ENCODE data around the gene AP3D1.

The AP3D1 gene

GRCh38 chr19:2084993-2085720 lies 66.2 kb downstream of the AP3D1 start:
- DNase-seq (ENCODE audit: low spot score), result no peak

- no peak for DNase-seq (ENCODE audit: low spot score)
Measured at GRCh38 chr19:2083174-2083854, 68.1 kb downstream of the AP3D1 start.

- DNase-seq (ENCODE audit: low spot score), result no peak
Measured at GRCh38 chr19:2081873-2082810, 69.2 kb downstream of the AP3D1 start.

- DNase-seq (ENCODE audit: low spot score), result no peak
Measured at GRCh38 chr19:2080336-2080988, 70.9 kb downstream of the AP3D1 start.

- DNase-seq (ENCODE audit: low spot score), result no peak
Measured at GRCh38 chr19:2079865-2080301, 71.5 kb downstream of the AP3D1 start.

GRCh38 chr19:2079076-2079864 lies 72.1 kb downstream of the AP3D1 start:
- no peak for DNase-seq (ENCODE audit: low spot score)

- no peak for DNase-seq (ENCODE audit: low spot score)
Measured at GRCh38 chr19:2077833-2078619, 73.3 kb downstream of the AP3D1 start.

GRCh38 chr19:2077398-2077797 lies 74.0 kb downstream of the AP3D1 start:
- DNase-seq (ENCODE audit: low spot score), result no peak

- DNase-seq (ENCODE audit: low spot score), result no peak
Measured at GRCh38 chr19:2076526-2076944, 74.8 kb downstream of the AP3D1 start.

- no peak for DNase-seq (ENCODE audit: low spot score)
Measured at GRCh38 chr19:2072757-2073551, 78.4 kb downstream of the AP3D1 start.

- no peak for DNase-seq (ENCODE audit: low spot score)
Measured at GRCh38 chr19:2070986-2071673, 80.2 kb downstream of the AP3D1 start.

GRCh38 chr19:2070436-2070827 lies 80.9 kb downstream of the AP3D1 start:
- DNase-seq (ENCODE audit: low spot score), result no peak

- no peak for DNase-seq (ENCODE audit: low spot score)
Measured at GRCh38 chr19:2064788-2065524, 86.4 kb downstream of the AP3D1 start.

- DNase-seq (ENCODE audit: low spot score), result no peak
Measured at GRCh38 chr19:2064395-2064787, 87.0 kb downstream of the AP3D1 start.

- DNase-seq (ENCODE audit: low spot score), result no peak
Measured at GRCh38 chr19:2063824-2064223, 87.5 kb downstream of the AP3D1 start.

GRCh38 chr19:2062770-2063169 lies 88.6 kb downstream of the AP3D1 start:
- DNase-seq (ENCODE audit: low spot score), result no peak

GRCh38 chr19:2062389-2062729 lies 89.0 kb downstream of the AP3D1 start:
- no peak for DNase-seq (ENCODE audit: low spot score)
